SK-N-SH (cell line): ENCODE results near the gene SPRED2. TPM values are rescaled to one million over a fixed set of nuclear protein-coding genes. Genes with fewer than 3 reads are reported as not detected.

Experiments used
- CTCF ChIA-PET: fragments of 300-600, 350-600 bp; formaldehyde crosslinking; extraction: SDS; loops from one replicate; lab custom pipeline; 2021; lab: Yijun Ruan, JAX
- POLR2A ChIA-PET: fragments of 350-600 bp; sonication (Branson Sonifier 250); formaldehyde crosslinking; extraction: SDS; loops from one replicate; lab custom pipeline; 2020; ENCODE audit warnings: antibody characterized with exemption, inconsistent platforms; lab: Yijun Ruan, JAX
- DNase-seq: peaks from one replicate; pipeline ENCODE4 v3.0.0; 2012
- H2AFZ ChIP-seq: fragments of 200-600 bp; sonication (generic); 2 replicates; pipeline ENCODE4 v1.8.1; 2016; ENCODE audit warnings: antibody characterized with exemption, mild to moderate bottlenecking, low read depth
- H3F3A ChIP-seq: fragments of 200-600 bp; sonication (generic); replicated peaks from 2 replicates; pipeline ENCODE3; 2016; ENCODE audit warnings: antibody characterized with exemption, mild to moderate bottlenecking; ENCODE audit not compliant: insufficient read depth
- H3K27ac ChIP-seq, 2 experiments: fragments of 200-500 bp in 1 of 2; fragments of 200-600 bp in 1 of 2; sonication (Bioruptor generic) in 1 of 2; sonication (generic), shearing (Covaris generic) in 1 of 2; 2 replicates each; pipeline versions ENCODE4 v1.5.1 to v1.6.1; 2014 to 2016; ENCODE audit warnings: low read depth in 2 of 2, inconsistent platforms in 1 of 2, low read length in 1 of 2, mild to moderate bottlenecking in 1 of 2, mixed read lengths in 1 of 2
- H3K27me3 ChIP-seq: fragments of 200-600 bp; sonication (generic), shearing (Covaris generic); 2 replicates; pipeline ENCODE4 v1.6.1; 2016; ENCODE audit warnings: mixed run types; ENCODE audit not compliant: insufficient read depth
- H3K36me3 ChIP-seq, 2 experiments: fragments of 200-500 bp in 1 of 2; fragments of 200-600 bp in 1 of 2; sonication (Bioruptor generic) in 1 of 2; sonication (generic) in 1 of 2; replicated peaks in 1 of 2; 2 replicates each; pipeline versions ENCODE3 to v1.5.1; 2014 to 2016; ENCODE audit warnings: low read length in 1 of 2, mild to moderate bottlenecking in 1 of 2; ENCODE audit not compliant: insufficient read depth in 2 of 2, control insufficient read depth in 1 of 2
- H3K4me1 ChIP-seq, 2 experiments: fragments of 200-500 bp in 1 of 2; fragments of 200-600 bp in 1 of 2; sonication (Bioruptor generic) in 1 of 2; sonication (generic), shearing (Covaris generic) in 1 of 2; 2 replicates each; pipeline versions ENCODE4 v1.5.1 to v1.6.1; 2014 to 2016; ENCODE audit warnings: low read depth in 1 of 2, low read length in 1 of 2, mixed run types in 1 of 2; ENCODE audit not compliant: insufficient read depth in 2 of 2, control insufficient read depth in 1 of 2
- H3K4me2 ChIP-seq: fragments of 200-600 bp; sonication (generic), shearing (Covaris generic); 2 replicates; pipeline ENCODE4 v1.6.1; 2017; ENCODE audit warnings: mixed run types
- H3K4me3 ChIP-seq, 2 experiments: fragments of 200-500 bp in 1 of 2; fragments of 200-600 bp in 1 of 2; sonication (Bioruptor generic) in 1 of 2; sonication (generic), shearing (Covaris generic) in 1 of 2; 2 replicates each; pipeline versions ENCODE4 v1.5.1 to v1.8.1; 2014 to 2016; ENCODE audit warnings: low read depth in 2 of 2, inconsistent platforms in 1 of 2, low read length in 1 of 2, mild to moderate bottlenecking in 1 of 2, mixed read lengths in 1 of 2, moderate library complexity in 1 of 2
- H3K79me2 ChIP-seq: fragments of 200-600 bp; sonication (generic); 2 replicates; pipeline ENCODE4 v1.8.1; 2017; ENCODE audit warnings: mild to moderate bottlenecking; ENCODE audit not compliant: insufficient read depth
- H3K9ac ChIP-seq: fragments of 200-600 bp; sonication (generic); 2 replicates; pipeline ENCODE4 v1.6.1; 2017; ENCODE audit warnings: mixed run types
- H3K9me2 ChIP-seq: fragments of 200-600 bp; sonication (generic); 2 replicates; pipeline ENCODE4 v1.6.1; 2017; ENCODE audit warnings: mixed run types
- H3K9me3 ChIP-seq: fragments of 200-600 bp; sonication (generic); 2 replicates; pipeline ENCODE4 v1.6.1; 2017; ENCODE audit warnings: mixed run types, mild to moderate bottlenecking, moderate library complexity
- H4K20me1 ChIP-seq: fragments of 200-600 bp; sonication (generic); 2 replicates; pipeline ENCODE4 v1.6.1; 2017; ENCODE audit warnings: mild to moderate bottlenecking, mixed run types; ENCODE audit not compliant: insufficient read depth
- CHD2 ChIP-seq: fragments of 150-350 bp; IDR thresholded peaks from 2 replicates; pipeline ENCODE4 v1.6.1; 2018; ENCODE audit warnings: low read length; ENCODE audit not compliant: partially characterized antibody
- EP300 ChIP-seq, 2 experiments: IDR thresholded peaks; 2 replicates each; pipeline versions ENCODE4 v1.4.0 to v1.6.1; 2012; ENCODE audit warnings: borderline replicate concordance in 1 of 2, low read depth in 1 of 2, low read length in 1 of 2
- FOSL2 ChIP-seq: IDR thresholded peaks from 2 replicates; pipeline ENCODE4 v1.4.0; 2012; ENCODE audit warnings: low read depth, mild to moderate bottlenecking, moderate library complexity, borderline replicate concordance
- FOXM1 ChIP-seq: IDR thresholded peaks from 2 replicates; pipeline ENCODE4 v1.4.0; 2012; ENCODE audit warnings: low read depth, mild to moderate bottlenecking
- MXI1 ChIP-seq: IDR thresholded peaks from 2 replicates; pipeline ENCODE4 v1.6.1; 2012; ENCODE audit warnings: mild to moderate bottlenecking, low read depth, low read length, improper control_type of control experiment
- POLR2AphosphoS5 ChIP-seq: IDR thresholded peaks from 2 replicates; pipeline ENCODE4 v1.6.1; 2012; ENCODE audit warnings: low read depth, low read length
- RAD21 ChIP-seq: IDR thresholded peaks from 2 replicates; pipeline ENCODE4 v1.6.1; 2012; ENCODE audit warnings: mild to moderate bottlenecking, low read length
- RCOR1 ChIP-seq: fragments of 150-350 bp; IDR thresholded peaks from 2 replicates; pipeline ENCODE4 v1.6.1; 2017; ENCODE audit warnings: antibody characterized with exemption, low read length
- RFX5 ChIP-seq: IDR thresholded peaks from 2 replicates; pipeline ENCODE4 v1.6.1; 2012; ENCODE audit warnings: mild to moderate bottlenecking, improper control_type of control experiment, low read length
- SMC3 ChIP-seq: IDR thresholded peaks from 2 replicates; pipeline ENCODE4 v1.6.1; 2012; ENCODE audit warnings: low read depth, low read length, improper control_type of control experiment
- TAF1 ChIP-seq: IDR thresholded peaks from 2 replicates; pipeline ENCODE4 v1.6.1; 2012; ENCODE audit warnings: low read depth, mild to moderate bottlenecking, low read length, moderate library complexity, borderline replicate concordance
- TEAD4 ChIP-seq: IDR thresholded peaks from 2 replicates; pipeline ENCODE4 v1.4.0; 2012; ENCODE audit warnings: mild to moderate bottlenecking, borderline replicate concordance; ENCODE audit not compliant: insufficient read depth
- WGBS: methylation state at CpG from one replicate; pipeline ENCODE4 v1.1.6; 2017; ENCODE audit warnings: low lambda C conversion rate; 5-methylcytosine and 5-hydroxymethylcytosine counted together
- polyA plus RNA-seq, 3 experiments: library from polyadenylated mRNA; depleted of rRNA; stranded (reverse); fragments of >200 nt; gene quantifications; 2 replicates each; pipeline ENCODE4 v1.2.3, GENCODE V29; 2012
- TF ChIP-seq, protein P1 (sequence below): fragments of 150-350 bp; IDR thresholded peaks from 2 replicates; pipeline ENCODE4 v1.6.1; 2016; ENCODE audit warnings: mild to moderate bottlenecking, low read depth, low read length
- TF ChIP-seq, protein P2 (sequence below): fragments of 150-350 bp; IDR thresholded peaks from 2 replicates; pipeline ENCODE4 v1.6.1; 2017; ENCODE audit warnings: antibody characterized with exemption, low read length, low read depth, borderline replicate concordance
- TF ChIP-seq, protein P3 (sequence below): IDR thresholded peaks from 2 replicates; pipeline ENCODE4 v1.6.1; 2012; ENCODE audit warnings: mild to moderate bottlenecking, low read depth, low read length, moderate library complexity
- TF ChIP-seq, protein P4 (sequence below): IDR thresholded peaks from 2 replicates; pipeline ENCODE4; 2012
- TF ChIP-seq, protein P5 (sequence below): IDR thresholded peaks from 2 replicates; pipeline ENCODE4 v1.4.0; 2012; ENCODE audit warnings: low read depth, borderline replicate concordance

Gene SPRED2
- polyA plus RNA-seq, 1 of the 3 experiments (the other 2 are of a cell fraction): 21.9 TPM

DNA sequence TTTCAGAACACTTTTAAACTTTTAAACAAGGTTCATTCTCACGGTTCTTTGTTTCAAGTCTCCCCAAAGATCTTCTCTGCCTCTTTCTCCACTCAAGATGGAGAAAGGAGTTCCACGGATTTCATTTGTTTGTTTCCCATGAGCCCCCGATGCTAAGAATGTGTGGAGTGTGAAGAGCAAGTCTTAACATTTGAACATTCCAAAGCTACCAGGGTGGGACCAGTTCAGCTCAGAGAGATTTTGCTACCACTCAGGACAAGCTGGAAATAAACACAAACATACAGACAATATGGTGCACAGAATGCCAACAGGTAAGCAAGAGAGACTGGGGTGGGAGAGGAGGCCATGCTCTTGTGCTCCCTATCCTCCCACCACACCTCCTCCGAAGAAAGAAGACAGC, 56.7 kb downstream of the SPRED2 start:
- no peak overlapping the region for H2AFZ ChIP-seq
- no peak for DNase-seq
- peaks cover 0 to 11% of the 10 kb centered on the region in 2 experiments for H3K36me3 ChIP-seq
- WGBS: 97% methylated on average over 4 of the region's 4 CpGs
- H3K4me1 ChIP-seq: peaks cover 12 to 28% of the 10 kb centered on the region in 2 experiments; a peak in 3 of 4 replicates
- H3K9ac ChIP-seq: no peak overlapping the region
- ChIA-PET CTCF (no interaction called here), POLR2A (no interaction called here)
- TF ChIP-seq, protein P1, sequence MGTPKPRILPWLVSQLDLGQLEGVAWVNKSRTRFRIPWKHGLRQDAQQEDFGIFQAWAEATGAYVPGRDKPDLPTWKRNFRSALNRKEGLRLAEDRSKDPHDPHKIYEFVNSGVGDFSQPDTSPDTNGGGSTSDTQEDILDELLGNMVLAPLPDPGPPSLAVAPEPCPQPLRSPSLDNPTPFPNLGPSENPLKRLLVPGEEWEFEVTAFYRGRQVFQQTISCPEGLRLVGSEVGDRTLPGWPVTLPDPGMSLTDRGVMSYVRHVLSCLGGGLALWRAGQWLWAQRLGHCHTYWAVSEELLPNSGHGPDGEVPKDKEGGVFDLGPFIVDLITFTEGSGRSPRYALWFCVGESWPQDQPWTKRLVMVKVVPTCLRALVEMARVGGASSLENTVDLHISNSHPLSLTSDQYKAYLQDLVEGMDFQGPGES: no peak
- TF ChIP-seq EP300 (IDR thresholded peaks at IDR 0.05; ENCODE audit: borderline replicate concordance in 1 of 2, low read depth in 1 of 2, low read length in 1 of 2) (no peak), POLR2AphosphoS5 (no peak), FOXM1 (no peak), CHD2 (no peak), RFX5 (no peak), RAD21 (no peak), MXI1 (no peak), FOSL2 (no peak), TEAD4 (no peak), SMC3 (no peak), TAF1 (no peak), RCOR1 (no peak)
- TF ChIP-seq, protein P2, sequence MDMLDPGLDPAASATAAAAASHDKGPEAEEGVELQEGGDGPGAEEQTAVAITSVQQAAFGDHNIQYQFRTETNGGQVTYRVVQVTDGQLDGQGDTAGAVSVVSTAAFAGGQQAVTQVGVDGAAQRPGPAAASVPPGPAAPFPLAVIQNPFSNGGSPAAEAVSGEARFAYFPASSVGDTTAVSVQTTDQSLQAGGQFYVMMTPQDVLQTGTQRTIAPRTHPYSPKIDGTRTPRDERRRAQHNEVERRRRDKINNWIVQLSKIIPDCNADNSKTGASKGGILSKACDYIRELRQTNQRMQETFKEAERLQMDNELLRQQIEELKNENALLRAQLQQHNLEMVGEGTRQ: no peak
- TF ChIP-seq, protein P3, sequence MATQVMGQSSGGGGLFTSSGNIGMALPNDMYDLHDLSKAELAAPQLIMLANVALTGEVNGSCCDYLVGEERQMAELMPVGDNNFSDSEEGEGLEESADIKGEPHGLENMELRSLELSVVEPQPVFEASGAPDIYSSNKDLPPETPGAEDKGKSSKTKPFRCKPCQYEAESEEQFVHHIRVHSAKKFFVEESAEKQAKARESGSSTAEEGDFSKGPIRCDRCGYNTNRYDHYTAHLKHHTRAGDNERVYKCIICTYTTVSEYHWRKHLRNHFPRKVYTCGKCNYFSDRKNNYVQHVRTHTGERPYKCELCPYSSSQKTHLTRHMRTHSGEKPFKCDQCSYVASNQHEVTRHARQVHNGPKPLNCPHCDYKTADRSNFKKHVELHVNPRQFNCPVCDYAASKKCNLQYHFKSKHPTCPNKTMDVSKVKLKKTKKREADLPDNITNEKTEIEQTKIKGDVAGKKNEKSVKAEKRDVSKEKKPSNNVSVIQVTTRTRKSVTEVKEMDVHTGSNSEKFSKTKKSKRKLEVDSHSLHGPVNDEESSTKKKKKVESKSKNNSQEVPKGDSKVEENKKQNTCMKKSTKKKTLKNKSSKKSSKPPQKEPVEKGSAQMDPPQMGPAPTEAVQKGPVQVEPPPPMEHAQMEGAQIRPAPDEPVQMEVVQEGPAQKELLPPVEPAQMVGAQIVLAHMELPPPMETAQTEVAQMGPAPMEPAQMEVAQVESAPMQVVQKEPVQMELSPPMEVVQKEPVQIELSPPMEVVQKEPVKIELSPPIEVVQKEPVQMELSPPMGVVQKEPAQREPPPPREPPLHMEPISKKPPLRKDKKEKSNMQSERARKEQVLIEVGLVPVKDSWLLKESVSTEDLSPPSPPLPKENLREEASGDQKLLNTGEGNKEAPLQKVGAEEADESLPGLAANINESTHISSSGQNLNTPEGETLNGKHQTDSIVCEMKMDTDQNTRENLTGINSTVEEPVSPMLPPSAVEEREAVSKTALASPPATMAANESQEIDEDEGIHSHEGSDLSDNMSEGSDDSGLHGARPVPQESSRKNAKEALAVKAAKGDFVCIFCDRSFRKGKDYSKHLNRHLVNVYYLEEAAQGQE: no peak
- TF ChIP-seq, protein P4, sequence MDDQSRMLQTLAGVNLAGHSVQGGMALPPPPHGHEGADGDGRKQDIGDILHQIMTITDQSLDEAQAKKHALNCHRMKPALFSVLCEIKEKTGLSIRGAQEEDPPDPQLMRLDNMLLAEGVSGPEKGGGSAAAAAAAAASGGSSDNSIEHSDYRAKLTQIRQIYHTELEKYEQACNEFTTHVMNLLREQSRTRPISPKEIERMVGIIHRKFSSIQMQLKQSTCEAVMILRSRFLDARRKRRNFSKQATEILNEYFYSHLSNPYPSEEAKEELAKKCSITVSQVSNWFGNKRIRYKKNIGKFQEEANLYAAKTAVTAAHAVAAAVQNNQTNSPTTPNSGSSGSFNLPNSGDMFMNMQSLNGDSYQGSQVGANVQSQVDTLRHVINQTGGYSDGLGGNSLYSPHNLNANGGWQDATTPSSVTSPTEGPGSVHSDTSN: no peak
- TF ChIP-seq, protein P5, sequence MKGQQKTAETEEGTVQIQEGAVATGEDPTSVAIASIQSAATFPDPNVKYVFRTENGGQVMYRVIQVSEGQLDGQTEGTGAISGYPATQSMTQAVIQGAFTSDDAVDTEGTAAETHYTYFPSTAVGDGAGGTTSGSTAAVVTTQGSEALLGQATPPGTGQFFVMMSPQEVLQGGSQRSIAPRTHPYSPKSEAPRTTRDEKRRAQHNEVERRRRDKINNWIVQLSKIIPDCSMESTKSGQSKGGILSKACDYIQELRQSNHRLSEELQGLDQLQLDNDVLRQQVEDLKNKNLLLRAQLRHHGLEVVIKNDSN: no peak
- H3K4me3 ChIP-seq: no peak overlapping the region
- H4K20me1 ChIP-seq: peaks cover 60% of the 10 kb centered on the region
- peaks cover 11% of the 10 kb centered on the region for H3F3A ChIP-seq
- H3K9me3 ChIP-seq: no peaks in the 10 kb centered on the region
- peaks cover 96% of the 10 kb centered on the region for H3K79me2 ChIP-seq
- H3K9me2 ChIP-seq: no peaks in the 10 kb centered on the region
- H3K4me2 ChIP-seq: no peak overlapping the region
- no peaks in the 10 kb centered on the region for H3K27me3 ChIP-seq
- no peak overlapping the region for H3K27ac ChIP-seq
